GM12874 (cell line): ENCODE results near the gene EDNRB.

Experiments used
- TF ChIP-seq, protein P1 (sequence below): IDR thresholded peaks from 2 replicates; pipeline ENCODE4 v1.5.1; 2011; ENCODE audit warnings: low read depth, mild to moderate bottlenecking, control low read depth, low read length, moderate library complexity; ENCODE audit not compliant: insufficient read depth

Gene EDNRB

DNA sequence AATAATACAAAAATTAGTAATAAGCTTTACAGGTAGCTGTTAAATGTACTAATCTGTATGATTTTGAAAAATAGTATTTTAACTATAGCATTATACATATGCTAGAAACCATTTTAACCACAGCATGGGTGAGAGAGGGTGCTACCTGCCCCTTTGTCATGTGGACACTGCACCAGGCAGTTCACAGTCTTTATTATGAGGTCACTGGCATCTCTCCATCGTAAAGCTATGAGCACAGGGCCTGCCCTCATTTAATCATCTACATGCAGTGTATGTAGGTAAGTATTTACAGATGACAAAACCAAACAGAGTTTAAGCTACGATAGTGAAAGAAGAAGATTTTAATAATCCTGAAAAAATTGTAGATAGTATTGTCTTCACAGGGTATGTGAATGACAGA is 21.7 kb downstream of the EDNRB start:
- TF ChIP-seq, protein P1, sequence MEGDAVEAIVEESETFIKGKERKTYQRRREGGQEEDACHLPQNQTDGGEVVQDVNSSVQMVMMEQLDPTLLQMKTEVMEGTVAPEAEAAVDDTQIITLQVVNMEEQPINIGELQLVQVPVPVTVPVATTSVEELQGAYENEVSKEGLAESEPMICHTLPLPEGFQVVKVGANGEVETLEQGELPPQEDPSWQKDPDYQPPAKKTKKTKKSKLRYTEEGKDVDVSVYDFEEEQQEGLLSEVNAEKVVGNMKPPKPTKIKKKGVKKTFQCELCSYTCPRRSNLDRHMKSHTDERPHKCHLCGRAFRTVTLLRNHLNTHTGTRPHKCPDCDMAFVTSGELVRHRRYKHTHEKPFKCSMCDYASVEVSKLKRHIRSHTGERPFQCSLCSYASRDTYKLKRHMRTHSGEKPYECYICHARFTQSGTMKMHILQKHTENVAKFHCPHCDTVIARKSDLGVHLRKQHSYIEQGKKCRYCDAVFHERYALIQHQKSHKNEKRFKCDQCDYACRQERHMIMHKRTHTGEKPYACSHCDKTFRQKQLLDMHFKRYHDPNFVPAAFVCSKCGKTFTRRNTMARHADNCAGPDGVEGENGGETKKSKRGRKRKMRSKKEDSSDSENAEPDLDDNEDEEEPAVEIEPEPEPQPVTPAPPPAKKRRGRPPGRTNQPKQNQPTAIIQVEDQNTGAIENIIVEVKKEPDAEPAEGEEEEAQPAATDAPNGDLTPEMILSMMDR = no peak

DNA sequence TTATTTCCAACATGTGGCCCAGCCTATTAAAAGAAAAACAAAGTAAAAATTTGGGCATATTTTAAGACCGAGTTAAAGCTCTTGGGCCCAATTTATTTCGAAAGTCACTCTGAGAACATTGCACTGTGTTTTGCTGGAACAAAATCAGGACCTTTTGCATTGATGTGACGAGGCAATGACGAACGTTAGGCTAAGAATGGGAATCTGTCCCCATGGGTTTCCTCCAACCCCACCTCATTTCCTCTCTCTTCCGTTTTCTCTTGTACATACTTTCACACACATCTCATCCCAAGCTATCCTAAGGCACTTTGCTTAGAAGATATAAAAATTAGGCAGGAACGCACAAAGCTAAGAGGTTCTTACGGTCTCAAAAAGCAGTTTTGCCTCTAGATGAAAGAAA is 22.1 kb downstream of the EDNRB start:
- TF ChIP-seq, protein P1 = no peak

DNA sequence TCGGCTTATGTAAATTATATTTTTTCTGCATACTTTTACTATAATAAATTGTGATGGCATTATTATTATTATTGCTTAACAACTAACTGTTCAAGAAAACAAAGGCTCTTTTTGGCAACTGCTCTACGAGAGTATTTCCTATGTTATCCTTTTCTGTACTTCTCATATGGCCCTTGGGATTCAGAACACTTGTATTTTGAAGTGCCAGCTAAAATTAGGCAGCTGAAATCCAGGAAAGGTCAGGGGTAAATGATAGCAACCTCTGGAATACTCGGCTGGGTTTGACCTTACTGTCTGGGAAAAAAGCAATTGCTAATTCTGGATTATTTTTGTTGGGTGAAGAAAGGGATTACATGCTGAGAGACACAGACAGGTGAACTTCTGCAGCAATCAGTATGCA is 23.9 kb downstream of the EDNRB start:
- TF ChIP-seq, protein P1 = no peak

DNA sequence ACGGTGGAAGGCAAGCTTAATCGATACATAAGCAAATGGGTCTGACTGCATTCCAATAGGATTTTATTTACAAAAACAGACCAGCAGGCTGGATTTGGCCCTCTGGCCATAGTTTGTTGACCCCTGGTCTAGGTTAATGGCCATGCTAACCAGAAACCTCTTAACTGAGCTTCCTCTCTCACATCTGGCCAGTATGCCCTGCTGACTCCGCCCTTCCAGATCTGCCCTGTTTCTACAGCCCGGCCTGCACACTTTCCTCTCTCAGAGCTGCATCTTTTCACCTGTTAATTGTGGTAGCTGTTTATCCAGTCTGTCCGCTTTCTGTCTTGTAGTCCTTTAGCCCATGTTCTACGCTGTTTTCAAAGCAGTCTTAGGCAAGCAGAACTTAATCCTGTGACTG is 25.6 kb downstream of the EDNRB start:
- TF ChIP-seq, protein P1 = no peak

DNA sequence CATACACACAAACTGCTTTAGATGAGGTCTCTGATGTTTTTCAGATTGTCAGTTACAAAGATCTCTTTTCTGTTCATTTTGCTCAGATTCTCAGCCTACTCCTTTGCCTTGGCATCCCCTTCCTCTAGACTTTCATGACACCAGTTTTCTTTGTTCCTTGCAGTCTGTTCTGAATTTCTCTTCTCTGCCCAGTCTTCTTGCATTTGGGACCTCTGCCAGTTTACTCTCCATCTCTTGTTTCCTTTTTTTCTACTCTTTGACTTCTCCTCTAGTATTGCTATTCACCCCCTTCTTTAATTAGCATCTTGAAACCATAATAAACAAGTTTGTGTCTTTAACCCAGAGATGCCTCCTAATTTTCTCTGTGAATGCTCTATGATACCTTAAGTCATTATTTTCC is 26.1 kb downstream of the EDNRB start:
- TF ChIP-seq, protein P1 = no peak

DNA sequence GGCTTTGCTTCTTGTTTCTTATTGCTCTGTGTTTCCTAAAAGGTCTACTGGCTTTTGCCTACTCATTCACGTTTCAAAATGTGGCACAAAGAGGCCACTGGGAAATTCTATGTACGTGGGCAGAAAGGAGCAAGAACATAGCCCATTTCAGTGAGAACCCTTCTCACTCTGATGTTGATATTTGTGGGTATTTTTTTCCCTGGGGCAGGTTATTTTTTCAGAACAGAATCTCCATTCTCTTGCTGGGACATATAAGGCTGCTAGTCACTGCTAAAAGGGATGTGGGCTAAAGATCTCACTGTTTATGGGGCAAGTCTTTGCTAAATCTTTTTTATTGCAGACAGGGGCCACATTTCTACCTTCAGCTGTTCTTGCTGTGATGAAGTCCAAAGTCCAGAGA is 27.1 kb downstream of the EDNRB start:
- TF ChIP-seq, protein P1 = no peak

DNA sequence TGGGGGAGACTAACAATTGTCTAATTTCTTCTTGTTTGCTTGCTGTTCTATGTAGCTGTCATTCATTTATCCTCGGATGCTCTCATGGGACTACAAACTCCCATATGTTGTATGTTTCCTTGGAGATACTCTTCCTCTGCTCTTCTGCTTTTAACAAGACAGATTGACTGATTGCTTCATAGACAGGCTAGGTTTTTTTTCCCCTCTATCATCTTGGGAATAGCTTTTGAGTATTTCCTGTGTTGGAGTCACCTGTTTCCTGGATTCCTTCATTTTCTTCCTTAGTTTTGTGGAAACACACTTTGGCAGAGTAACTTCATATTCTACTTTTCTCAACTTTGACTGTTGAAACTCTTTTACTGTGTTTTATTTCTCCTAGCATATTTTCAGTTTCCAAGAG is 27.6 kb downstream of the EDNRB start:
- TF ChIP-seq, protein P1 = no peak

DNA sequence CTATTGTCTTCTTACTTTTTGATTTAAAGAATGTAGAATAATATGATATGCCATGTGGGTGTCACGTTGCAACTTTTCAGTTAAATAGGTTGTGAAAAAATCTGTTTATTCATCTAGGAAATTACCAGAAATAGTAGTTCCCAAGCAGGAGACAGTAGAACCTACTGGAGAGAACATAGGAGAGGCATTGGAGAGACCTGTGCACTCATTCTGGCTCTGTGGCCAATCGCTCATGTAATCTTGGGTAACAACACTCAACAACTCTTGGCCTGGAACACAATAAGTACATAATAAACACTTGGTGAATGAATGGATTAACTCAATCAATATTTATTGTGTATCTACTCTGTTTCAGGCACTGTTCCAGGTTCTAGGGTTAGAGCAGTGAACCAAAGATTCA is 35.3 kb downstream of the EDNRB start:
- TF ChIP-seq, protein P1 = no peak
